CD14-positive monocyte (primary cell): ENCODE data around the gene FCRL5. TPM values are rescaled to one million over a fixed set of nuclear protein-coding genes. Genes with fewer than 3 reads are reported as not detected.

ENCODE experiments used
- DNase-seq, 3 donors: peaks; one replicate each; pipeline ENCODE4 v3.0.0-alpha.2; 2011 to 2022
- H2AFZ ChIP-seq: 2 replicates; pipeline ENCODE4 v1.6.0; 2012; ENCODE audit warnings: mild to moderate bottlenecking, low read depth, low read length, inconsistent platforms; ENCODE audit not compliant: insufficient read depth, poor library complexity, severe bottlenecking
- H3K27ac ChIP-seq, 2 donors: 1 replicate in 1 of 2; 2 replicates in 1 of 2; pipeline ENCODE4 v1.5.1; 2012 to 2013; ENCODE audit warnings: low read length in 2 of 2, control low read depth in 1 of 2, inconsistent platforms in 1 of 2, low read depth in 1 of 2, mild to moderate bottlenecking in 1 of 2
- H3K27me3 ChIP-seq, 2 donors: one replicate each; pipeline versions ENCODE4 v1.6.0 to v1.6.1; 2011 to 2013; ENCODE audit warnings: low read length in 2 of 2; ENCODE audit not compliant: control insufficient read depth in 2 of 2, insufficient read depth in 2 of 2
- H3K36me3 ChIP-seq, 2 donors: replicated peaks in 1 of 2; 1 replicate in 1 of 2; 2 replicates in 1 of 2; pipeline versions ENCODE4 v1.5.1 to v1.6.1; 2012 to 2013; ENCODE audit warnings: low read length in 2 of 2, control low read depth in 1 of 2, inconsistent platforms in 1 of 2, mild to moderate bottlenecking in 1 of 2; ENCODE audit not compliant: insufficient read depth in 2 of 2, control insufficient read depth in 1 of 2
- H3K4me1 ChIP-seq, 2 donors: 1 replicate in 1 of 2; 2 replicates in 1 of 2; pipeline versions ENCODE4 v1.5.1 to v1.6.1; 2012 to 2013; ENCODE audit warnings: low read length in 2 of 2, control low read depth in 1 of 2, inconsistent platforms in 1 of 2, mild to moderate bottlenecking in 1 of 2, moderate library complexity in 1 of 2; ENCODE audit not compliant: insufficient read depth in 2 of 2, control insufficient read depth in 1 of 2
- H3K4me2 ChIP-seq: replicated peaks from 2 replicates; pipeline ENCODE3; 2012; ENCODE audit warnings: low read length, moderate library complexity, mild to moderate bottlenecking; ENCODE audit not compliant: poor library complexity, severe bottlenecking; ENCODE audit errors: extremely low read depth
- H3K4me3 ChIP-seq, 3 experiments: fragments of 200-600 bp in 1 of 3; sonication (generic) in 1 of 3; replicated peaks in 1 of 3; 1 replicate in 2 of 3; 2 replicates in 1 of 3; pipeline ENCODE4 v1.5.1; 2011 to 2013; ENCODE audit warnings: low read length in 3 of 3, mild to moderate bottlenecking in 3 of 3, control low read depth in 2 of 3, low read depth in 2 of 3, inconsistent platforms in 1 of 3, moderate library complexity in 1 of 3
- H3K79me2 ChIP-seq: 2 replicates; pipeline ENCODE4 v1.6.0; 2012; ENCODE audit warnings: mild to moderate bottlenecking, control low read depth, inconsistent platforms, low read length, moderate library complexity; ENCODE audit not compliant: insufficient read depth
- H3K9ac ChIP-seq: 2 replicates; pipeline ENCODE4 v1.6.0; 2017; ENCODE audit warnings: low read length, mild to moderate bottlenecking; ENCODE audit not compliant: insufficient read depth, poor library complexity, severe bottlenecking
- H3K9me3 ChIP-seq, 2 donors: replicated peaks in 1 of 2; 1 replicate in 1 of 2; 2 replicates in 1 of 2; pipeline versions ENCODE4 v1.5.1 to v1.6.1; 2012 to 2013; ENCODE audit warnings: low read length in 2 of 2, control low read depth in 1 of 2; ENCODE audit not compliant: control insufficient read depth in 1 of 2, insufficient read depth in 1 of 2
- H4K20me1 ChIP-seq: 2 replicates; pipeline ENCODE4 v1.6.0; 2012; ENCODE audit warnings: mild to moderate bottlenecking, low read length, control low read depth, moderate library complexity; ENCODE audit not compliant: insufficient read depth
- H3K27ac Mint-ChIP-seq, 7 donors: one replicate each; pipeline ENCODE4 v1.8.0; 2020; ENCODE audit warnings: mild to moderate bottlenecking in 7 of 7, mixed read lengths in 7 of 7, moderate library complexity in 6 of 7, inconsistent platforms in 2 of 7
- H3K27me3 Mint-ChIP-seq, 3 donors: one replicate each; pipeline ENCODE4 v1.8.0; 2021 to 2022; ENCODE audit warnings: low read depth in 3 of 3, mild to moderate bottlenecking in 3 of 3, mixed read lengths in 3 of 3, moderate library complexity in 3 of 3, inconsistent platforms in 1 of 3
- H3K36me3 Mint-ChIP-seq, 2 donors: one replicate each; pipeline ENCODE4 v1.8.0; 2020; ENCODE audit warnings: mixed read lengths in 2 of 2, inconsistent platforms in 1 of 2, mild to moderate bottlenecking in 1 of 2
- H3K4me1 Mint-ChIP-seq: one replicate; pipeline ENCODE4 v1.8.0; 2020; ENCODE audit warnings: mild to moderate bottlenecking, mixed read lengths
- H3K4me3 Mint-ChIP-seq, 2 donors: one replicate each; pipeline ENCODE4 v1.8.0; 2020; ENCODE audit warnings: mild to moderate bottlenecking in 2 of 2, mixed read lengths in 2 of 2, moderate library complexity in 1 of 2
- H3K9me3 Mint-ChIP-seq, 7 donors: one replicate each; pipeline ENCODE4 v1.8.0; 2020 to 2022; ENCODE audit warnings: mixed read lengths in 7 of 7, mild to moderate bottlenecking in 6 of 7, moderate library complexity in 6 of 7, inconsistent platforms in 2 of 7
- WGBS: methylation state at CpG from one replicate; pipeline ENCODE4 v1.1.5; 2013; ENCODE audit warnings: missing lambda C conversion rate; ENCODE audit not compliant: insufficient coverage; 5-methylcytosine and 5-hydroxymethylcytosine counted together
- intact Hi-C, 2 donors: fragments of 100-400 bp; cut with micrococcal nuclease; formaldehyde crosslinking; loops; one replicate each; pipeline versions ENCODE4 v1.15.0 to v1.15.1; 2023
- polyA plus RNA-seq, 3 donors: library from polyadenylated mRNA; depleted of rRNA in 1 of 3; unstranded in 2 of 3; stranded (reverse) in 1 of 3; fragments of 300-500 nt in 2 of 3; fragments of >200 nt in 1 of 3; fragmentation: Illumina TruSeq in 2 of 3; gene quantifications; 1 replicate in 2 of 3; 2 replicates in 1 of 3; pipeline ENCODE4 v1.2.3, GENCODE V29; 2012 to 2021
- TF ChIP-seq, protein P1 (sequence below): fragments of 200-600 bp; IDR thresholded peaks from one replicate; pipeline ENCODE4 v1.8.0; 2022; ENCODE audit warnings: antibody characterized with exemption, mild to moderate bottlenecking

The FCRL5 gene
- polyA plus RNA-seq, 3 donors: 0.06 to 0.25 TPM; not detected in 1

DNA sequence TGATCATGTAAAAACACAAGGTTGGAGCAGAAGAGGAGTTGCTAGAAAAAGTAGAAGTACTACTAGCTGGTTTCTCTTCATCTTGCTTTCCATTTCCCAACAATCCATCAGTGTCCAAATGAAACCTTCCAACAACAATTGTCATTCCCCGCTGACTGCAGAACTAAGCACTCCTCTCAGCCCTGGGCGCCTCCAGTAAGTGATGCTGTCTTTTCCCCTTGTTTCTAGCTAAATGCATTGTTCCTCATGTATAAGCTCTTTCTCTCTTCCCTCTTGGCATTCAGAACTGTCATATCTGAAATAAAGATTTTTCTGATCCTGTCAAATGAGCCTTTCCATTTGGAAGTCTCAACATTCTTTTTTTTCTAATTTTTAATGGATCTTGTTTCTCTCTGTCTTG, 68.7 kb downstream of the FCRL5 start:
- Histone ChIP-seq H3K4me2 (no peak overlapping the region), H3K79me2 (no peaks in the 10 kb centered on the region), H3K27me3 (no peaks in the 10 kb centered on the region), H3K4me1 (no peaks in the 10 kb centered on the region), H3K27ac (no peak overlapping the region), H4K20me1 (no peaks in the 10 kb centered on the region), H3K4me3 (no peak overlapping the region), H3K9me3 (peaks cover 6 to 8% of the 10 kb centered on the region in 2 donors), H3K36me3 (no peaks in the 10 kb centered on the region), H3K9ac (no peak overlapping the region), H2AFZ (no peak overlapping the region)
- no peak overlapping the region for H3K4me3 Mint-ChIP-seq
- H3K27me3 Mint-ChIP-seq: peaks cover 0 to 5% (median 2%) of the 10 kb centered on the region in 3 donors
- intact Hi-C loops: no loop called here
- no peak overlapping the region for H3K27ac Mint-ChIP-seq
- H3K36me3 Mint-ChIP-seq: peaks cover 0 to 7% of the 10 kb centered on the region in 2 donors
- H3K4me1 Mint-ChIP-seq: peaks cover 2% of the 10 kb centered on the region
- TF ChIP-seq, protein P1, sequence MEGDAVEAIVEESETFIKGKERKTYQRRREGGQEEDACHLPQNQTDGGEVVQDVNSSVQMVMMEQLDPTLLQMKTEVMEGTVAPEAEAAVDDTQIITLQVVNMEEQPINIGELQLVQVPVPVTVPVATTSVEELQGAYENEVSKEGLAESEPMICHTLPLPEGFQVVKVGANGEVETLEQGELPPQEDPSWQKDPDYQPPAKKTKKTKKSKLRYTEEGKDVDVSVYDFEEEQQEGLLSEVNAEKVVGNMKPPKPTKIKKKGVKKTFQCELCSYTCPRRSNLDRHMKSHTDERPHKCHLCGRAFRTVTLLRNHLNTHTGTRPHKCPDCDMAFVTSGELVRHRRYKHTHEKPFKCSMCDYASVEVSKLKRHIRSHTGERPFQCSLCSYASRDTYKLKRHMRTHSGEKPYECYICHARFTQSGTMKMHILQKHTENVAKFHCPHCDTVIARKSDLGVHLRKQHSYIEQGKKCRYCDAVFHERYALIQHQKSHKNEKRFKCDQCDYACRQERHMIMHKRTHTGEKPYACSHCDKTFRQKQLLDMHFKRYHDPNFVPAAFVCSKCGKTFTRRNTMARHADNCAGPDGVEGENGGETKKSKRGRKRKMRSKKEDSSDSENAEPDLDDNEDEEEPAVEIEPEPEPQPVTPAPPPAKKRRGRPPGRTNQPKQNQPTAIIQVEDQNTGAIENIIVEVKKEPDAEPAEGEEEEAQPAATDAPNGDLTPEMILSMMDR: no peak
- no peak for DNase-seq
- peaks cover 4 to 20% (median 11%) of the 10 kb centered on the region in 7 donors for H3K9me3 Mint-ChIP-seq
- no CpG with 5 or more reads among the region's 2 CpGs for WGBS

DNA sequence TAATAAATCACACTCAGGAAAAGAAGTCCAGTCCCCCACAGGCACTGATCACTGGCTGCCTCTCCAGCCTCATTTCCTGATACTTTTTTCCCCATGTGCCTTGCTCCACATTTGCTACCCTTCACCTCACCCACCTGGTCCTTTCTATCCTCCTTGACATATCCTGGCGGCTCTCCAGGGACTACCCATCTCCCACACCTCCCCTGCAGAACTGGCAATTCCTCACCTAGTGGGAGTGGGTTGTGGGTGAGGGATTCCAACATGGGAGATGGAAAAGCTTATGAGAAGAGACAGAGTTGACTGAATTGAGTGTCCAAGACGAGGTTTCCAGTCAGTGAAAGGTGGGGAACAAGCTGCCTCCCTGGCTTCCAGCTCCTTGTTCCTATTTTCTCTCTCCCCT, 69.6 kb downstream of the FCRL5 start:
- Mint-ChIP-seq H3K27ac (no peak overlapping the region), H3K9me3 (peaks cover 13 to 30% (median 18%) of the 10 kb centered on the region in 7 donors), H3K4me1 (peaks cover 2% of the 10 kb centered on the region), H3K36me3 (peaks cover 0 to 7% of the 10 kb centered on the region in 2 donors), H3K27me3 (peaks cover 0 to 5% (median 2%) of the 10 kb centered on the region in 3 donors), H3K4me3 (no peak overlapping the region)
- no peak for DNase-seq
- H4K20me1 ChIP-seq: no peaks in the 10 kb centered on the region
- no peak overlapping the region for H3K9ac ChIP-seq
- H3K27ac ChIP-seq: no peak overlapping the region
- H3K4me1 ChIP-seq: no peaks in the 10 kb centered on the region
- no peaks in the 10 kb centered on the region for H3K36me3 ChIP-seq
- H3K4me3 ChIP-seq: no peak overlapping the region
- no CpG with 5 or more reads among the region's 2 CpGs for WGBS
- no peaks in the 10 kb centered on the region for H3K27me3 ChIP-seq
- no peak overlapping the region for H2AFZ ChIP-seq
- H3K4me2 ChIP-seq: no peak overlapping the region
- H3K9me3 ChIP-seq: peaks cover 11 to 13% of the 10 kb centered on the region in 2 donors
- TF ChIP-seq, protein P1: no peak
- no peaks in the 10 kb centered on the region for H3K79me2 ChIP-seq
- intact Hi-C loops: no loop called here
